Hepatocyte (in vitro differentiated cells): Measurements from ENCODE around the gene SIGLEC9. TPM values are rescaled to one million over a fixed set of nuclear protein-coding genes. Genes with fewer than 3 reads are reported as not detected.
"Not testable (repeated sequence)": the region's sequence is repeated elsewhere in the genome, so short reads cannot be mapped to it uniquely, and the experiment has no call there.

Experiments
- DNase-seq: peaks from one replicate; pipeline ENCODE4 v3.0.0-alpha.2; 2016; ENCODE audit warnings: low spot score
- H2AFZ ChIP-seq: fragments of 200-600 bp; sonication (generic); 2 replicates; pipeline ENCODE4 v1.6.0; 2016; ENCODE audit warnings: antibody characterized with exemption, mild to moderate bottlenecking
- H3K27ac ChIP-seq: fragments of 200-600 bp; sonication (generic); 2 replicates; pipeline ENCODE4 v1.5.1; 2016; ENCODE audit warnings: mild to moderate bottlenecking
- H3K27me3 ChIP-seq: fragments of 200-600 bp; sonication (generic); 2 replicates; pipeline ENCODE4 v1.6.1; 2016
- H3K36me3 ChIP-seq: fragments of 200-600 bp; sonication (generic); replicated peaks from 2 replicates; pipeline ENCODE4 v1.5.1; 2016; ENCODE audit warnings: low read depth; ENCODE audit not compliant: insufficient read depth
- H3K4me1 ChIP-seq: fragments of 200-600 bp; sonication (generic); 2 replicates; pipeline ENCODE4 v1.5.1; 2016; ENCODE audit warnings: mild to moderate bottlenecking, moderate library complexity; ENCODE audit not compliant: insufficient read depth
- H3K4me2 ChIP-seq: fragments of 200-600 bp; sonication (generic); 2 replicates; pipeline ENCODE4 v1.6.0; 2016
- H3K4me3 ChIP-seq: fragments of 200-600 bp; sonication (generic); 2 replicates; pipeline ENCODE4 v1.5.1; 2016; ENCODE audit warnings: mild to moderate bottlenecking
- H3K79me2 ChIP-seq: fragments of 200-600 bp; sonication (generic); 2 replicates; pipeline ENCODE4 v1.6.0; 2017; ENCODE audit warnings: mild to moderate bottlenecking
- H3K9me2 ChIP-seq: fragments of 200-600 bp; sonication (generic); replicated peaks from 2 replicates; pipeline ENCODE4 v1.6.0; 2017; ENCODE audit warnings: mild to moderate bottlenecking; ENCODE audit not compliant: insufficient read depth
- H3K9me3 ChIP-seq: fragments of 200-600 bp; sonication (generic); 2 replicates; pipeline ENCODE4 v1.5.1; 2016; ENCODE audit warnings: low read depth, mild to moderate bottlenecking
- H4K20me1 ChIP-seq: fragments of 200-600 bp; sonication (generic); 2 replicates; pipeline ENCODE4 v1.6.0; 2016; ENCODE audit warnings: mild to moderate bottlenecking; ENCODE audit not compliant: insufficient read depth, poor library complexity, severe bottlenecking
- CTCF ChIP-seq: fragments of 200-600 bp; sonication (generic); IDR thresholded peaks from 2 replicates; pipeline ENCODE4 v1.5.1; 2016; ENCODE audit warnings: antibody characterized with exemption, mild to moderate bottlenecking; ENCODE audit not compliant: poor library complexity
- EZH2 ChIP-seq: fragments of 200-600 bp; sonication (generic); IDR thresholded peaks from 2 replicates; pipeline ENCODE4 v1.6.1; 2016; ENCODE audit warnings: antibody characterized with exemption, mild to moderate bottlenecking, borderline replicate concordance
- EZH2phosphoT487 ChIP-seq: fragments of 200-600 bp; sonication (generic); IDR thresholded peaks from one replicate; pipeline ENCODE4 v1.6.1; 2018; ENCODE audit warnings: antibody characterized with exemption, mild to moderate bottlenecking, low read depth, moderate library complexity; ENCODE audit not compliant: unreplicated experiment, severe bottlenecking
- WGBS: methylation state at CpG from one replicate; pipeline ENCODE4 v1.1.6; 2016; ENCODE audit warnings: low lambda C conversion rate; ENCODE audit errors: missing lambda C conversion rate; 5-methylcytosine and 5-hydroxymethylcytosine counted together
- polyA plus RNA-seq: library from polyadenylated mRNA; unstranded; fragments of >200 nt; fragmentation: Nextera tagmentation; extraction: Ambion mirVana; gene quantifications from 2 replicates; pipeline ENCODE4 v1.2.1, GENCODE V29; 2016
- total RNA-seq: library from RNA; depleted of rRNA; stranded (reverse); fragments of >200 nt; gene quantifications from 2 replicates; pipeline ENCODE4 v1.2.3, GENCODE V29; 2014

The SIGLEC9 gene
- total and polyA plus RNA-seq, 2 experiments from 2014 or later, result 0.77 to 1.5 TPM

DNA sequence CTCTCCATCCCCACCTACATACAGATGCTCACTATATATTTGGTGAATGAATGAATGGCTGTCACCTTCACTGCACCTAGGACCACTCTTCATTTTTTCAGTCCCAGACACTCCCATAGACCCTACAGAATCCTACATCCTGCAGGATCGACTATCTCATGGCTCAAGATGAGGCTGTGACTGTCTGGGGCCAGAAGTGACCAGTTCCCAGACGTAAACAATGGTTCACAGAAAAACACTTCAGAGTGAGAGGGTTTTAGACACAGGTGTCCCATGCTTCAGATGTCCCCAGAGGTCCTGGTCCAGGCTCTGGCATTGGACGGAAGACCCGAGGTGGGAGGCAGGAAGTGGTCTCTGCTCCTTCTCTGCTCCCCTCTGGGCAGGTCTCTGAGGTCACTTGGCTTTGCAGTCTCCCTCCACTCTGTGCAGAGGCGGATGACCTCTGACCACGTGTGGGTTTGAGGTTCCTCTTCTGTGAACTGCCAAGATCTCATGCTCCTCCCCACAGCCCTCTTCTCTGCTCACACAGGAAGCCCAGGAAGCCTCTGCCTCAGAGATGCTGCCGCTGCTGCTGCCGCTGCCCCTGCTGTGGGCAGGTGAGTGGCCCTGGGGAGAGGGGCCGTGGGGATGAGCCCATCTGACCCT lies 42.3 kb downstream of the SIGLEC9 start:
- WGBS, result 73% methylated on average over 9 of the region's 9 CpGs
- DNase-seq, result no peak

GRCh38 chr19:51168564-51169282 lies 44.0 kb downstream of the SIGLEC9 start:
- Histone ChIP-seq H3K4me3 (no peak overlapping the region), H3K9me3 (no peaks in the 10 kb centered on the region), H4K20me1 (no peaks in the 10 kb centered on the region), H3K4me2 (peak overlapping the region; percentile 48), H3K27ac (no peak overlapping the region), H3K9me2 (no peaks in the 10 kb centered on the region), H3K27me3 (peaks cover 8% of the 10 kb centered on the region), H2AFZ (no peak overlapping the region), H3K79me2 (no peaks in the 10 kb centered on the region), H3K4me1 (no peaks in the 10 kb centered on the region), H3K36me3 (no peaks in the 10 kb centered on the region)
- WGBS, result 79% methylated on average over 13 of the region's 13 CpGs
- TF ChIP-seq CTCF, result no peak
- TF ChIP-seq EZH2phosphoT487, result no peak
- TF ChIP-seq EZH2, result no peak
- DNase-seq, result no peak

More for the DNA sequence above, 42.3 kb downstream of the SIGLEC9 start:
- Histone ChIP-seq H3K4me3 (no peak overlapping the region), H4K20me1 (no peaks in the 10 kb centered on the region), H3K79me2 (no peaks in the 10 kb centered on the region), H3K4me1 (no peaks in the 10 kb centered on the region), H3K27me3 (peaks cover 8% of the 10 kb centered on the region), H2AFZ (no peak overlapping the region), H3K4me2 (no peak overlapping the region), H3K9me3 (no peaks in the 10 kb centered on the region), H3K36me3 (no peaks in the 10 kb centered on the region), H3K27ac (no peak overlapping the region), H3K9me2 (no peaks in the 10 kb centered on the region)
- TF ChIP-seq CTCF, result no peak
- TF ChIP-seq EZH2phosphoT487, result no peak
- no peak for TF ChIP-seq EZH2

- H3K4me1 ChIP-seq, H3K4me3 ChIP-seq, H3K9me2 ChIP-seq, H3K27ac ChIP-seq, H3K36me3 ChIP-seq, H4K20me1 ChIP-seq, H3K27me3 ChIP-seq, H3K9me3 ChIP-seq, H3K79me2 ChIP-seq, H2AFZ ChIP-seq: not testable (repeated sequence)
- TF ChIP-seq CTCF, result peak; percentile 77
- peak; percentile 82 for DNase-seq
- peak overlapping the region; percentile 48 for H3K4me2 ChIP-seq
- WGBS, result 20% methylated on average over 11 of the region's 11 CpGs
Observed at GRCh38 chr19:51169283-51169918, 44.7 kb downstream of the SIGLEC9 start.
